Measurements from ENCODE around the gene FRMD6.

- TF ChIP-seq YY1 (IDR thresholded peaks at IDR 0.05; ENCODE audit: insufficient read depth, insufficient read length) = no peak
- no peak for TF ChIP-seq ZNF274 (IDR thresholded peaks at IDR 0.05; ENCODE audit: low read depth, low read length)
- TF ChIP-seq SUZ12 (IDR thresholded peaks at IDR 0.05; ENCODE audit: extremely low read depth, insufficient read depth, insufficient read length) = no peak
Observed at GRCh38 chr14:51674294-51675002, 22.7 kb downstream of the FRMD6 start.
